H1 (cell line): ENCODE results near the gene KDM5A. TPM values are rescaled to one million over a fixed set of nuclear protein-coding genes. Genes with fewer than 3 reads are reported as not detected.

ENCODE experiments used
- CTCF ChIA-PET: fragments of 300-600 bp; sonication (Branson Sonifier 250); formaldehyde crosslinking; loops from one replicate; lab custom pipeline; 2021; ENCODE audit not compliant: partially characterized antibody; lab: Charles Lee
- POLR2A ChIA-PET: fragments of 300-600 bp; sonication (Branson Sonifier 250); formaldehyde crosslinking; loops from one replicate; lab custom pipeline; 2021; ENCODE audit warnings: inconsistent platforms; ENCODE audit not compliant: partially characterized antibody; lab: Charles Lee
- DNase-seq, 2 experiments: peaks; one replicate each; pipeline versions ENCODE4 v3.0.0 to v3.0.0-alpha.2; 2010 to 2022; ENCODE audit warnings: low spot score in 2 of 2, low read depth in 1 of 2, mixed read lengths in 1 of 2
- FAIRE-seq: peaks from 2 replicates; lab custom pipeline; 2011; peaks lifted over from hg19 to GRCh38; lab: Jason Lieb, UNC
- H2AFZ ChIP-seq: 2 replicates; pipeline ENCODE4 v1.8.1; 2012; ENCODE audit warnings: low read length, inconsistent platforms
- H2AK5ac ChIP-seq: 2 replicates; pipeline ENCODE4 v1.6.1; 2013; ENCODE audit warnings: low read depth, low read length
- H2BK120ac ChIP-seq: replicated peaks from 2 replicates; pipeline ENCODE3; 2013; ENCODE audit warnings: low read depth, low read length, inconsistent platforms
- H2BK12ac ChIP-seq: 2 replicates; pipeline ENCODE4 v1.6.1; 2013; ENCODE audit warnings: low read depth, low read length
- H2BK15ac ChIP-seq: 2 replicates; pipeline ENCODE4 v1.6.1; 2013; ENCODE audit warnings: low read length
- H2BK20ac ChIP-seq: 2 replicates; pipeline ENCODE4 v1.6.1; 2013; ENCODE audit warnings: low read length
- H2BK5ac ChIP-seq: 2 replicates; pipeline ENCODE4 v1.6.1; 2013; ENCODE audit warnings: low read depth, low read length
- H3K14ac ChIP-seq: 2 replicates; pipeline ENCODE4 v1.6.1; 2013; ENCODE audit warnings: inconsistent platforms; ENCODE audit not compliant: insufficient read length
- H3K18ac ChIP-seq: 2 replicates; pipeline ENCODE4 v1.6.1; 2013; ENCODE audit warnings: low read length; ENCODE audit errors: extremely low read depth
- H3K23ac ChIP-seq: 2 replicates; pipeline ENCODE4 v1.6.1; 2013; ENCODE audit warnings: inconsistent platforms; ENCODE audit not compliant: insufficient read length
- H3K23me2 ChIP-seq: 2 replicates; pipeline ENCODE4 v1.6.1; 2013; ENCODE audit warnings: low read depth, low read length
- H3K27ac ChIP-seq: 2 replicates; pipeline ENCODE4 v1.6.1; 2011; ENCODE audit warnings: low read depth, low read length, inconsistent platforms
- H3K27me3 ChIP-seq, 4 experiments: replicated peaks in 1 of 4; 1 replicate in 1 of 4; 2 replicates in 3 of 4; pipeline versions ENCODE4 v1.6.1 to v1.8.1; 2011 to 2013; ENCODE audit warnings: low read length in 3 of 4, mild to moderate bottlenecking in 3 of 4, inconsistent platforms in 2 of 4, mixed read lengths in 2 of 4, moderate library complexity in 1 of 4; ENCODE audit not compliant: control insufficient read depth in 3 of 4, insufficient read depth in 3 of 4; ENCODE audit errors: extremely low read depth in 1 of 4
- H3K36me3 ChIP-seq, 4 experiments: 2 replicates each; pipeline versions ENCODE4 v1.6.1 to v1.8.1; 2011 to 2013; ENCODE audit warnings: mild to moderate bottlenecking in 4 of 4, low read length in 3 of 4, moderate library complexity in 2 of 4, control low read depth in 1 of 4, inconsistent platforms in 1 of 4; ENCODE audit not compliant: insufficient read depth in 4 of 4, control insufficient read depth in 2 of 4
- H3K4ac ChIP-seq: replicated peaks from 2 replicates; pipeline ENCODE3; 2013; ENCODE audit warnings: low read length, low read depth, mixed read lengths, inconsistent platforms; ENCODE audit not compliant: insufficient read length
- H3K4me1 ChIP-seq, 4 experiments: replicated peaks in 1 of 4; 1 replicate in 1 of 4; 2 replicates in 3 of 4; pipeline versions ENCODE4 v1.6.1 to v1.8.1; 2011 to 2013; ENCODE audit warnings: low read length in 3 of 4, inconsistent platforms in 2 of 4, mixed read lengths in 1 of 4; ENCODE audit not compliant: insufficient read depth in 4 of 4, control insufficient read depth in 3 of 4
- H3K4me2 ChIP-seq, 2 experiments: 2 replicates each; pipeline versions ENCODE4 v1.6.1 to v1.8.1; 2011 to 2013; ENCODE audit warnings: low read depth in 2 of 2, low read length in 2 of 2, control low read depth in 1 of 2, inconsistent platforms in 1 of 2, mild to moderate bottlenecking in 1 of 2; ENCODE audit not compliant: insufficient read depth in 1 of 2
- H3K4me3 ChIP-seq, 4 experiments: fragments of 200-600, 300-600 bp in 1 of 4; sonication (generic), shearing (Covaris generic), sonication (Bioruptor Twin) in 1 of 4; 2 replicates each; pipeline versions ENCODE4 v1.5.1 to v1.8.1; 2011 to 2016; ENCODE audit warnings: low read length in 4 of 4, low read depth in 3 of 4, control low read depth in 2 of 4, inconsistent platforms in 2 of 4, mild to moderate bottlenecking in 2 of 4, mixed read lengths in 1 of 4, moderate library complexity in 1 of 4; ENCODE audit not compliant: insufficient read depth in 2 of 4; ENCODE audit errors: extremely low read depth in 1 of 4
- H3K56ac ChIP-seq: replicated peaks from 2 replicates; pipeline ENCODE3; 2013; ENCODE audit warnings: low read depth, mild to moderate bottlenecking, mixed read lengths, low read length, inconsistent platforms; ENCODE audit not compliant: insufficient read length
- H3K79me1 ChIP-seq: 2 replicates; pipeline ENCODE4 v1.6.1; 2013; ENCODE audit warnings: low read depth, low read length, control low read depth
- H3K79me2 ChIP-seq, 2 experiments: 2 replicates each; pipeline versions ENCODE4 v1.6.1 to v1.8.1; 2012 to 2013; ENCODE audit warnings: low read length in 2 of 2, mild to moderate bottlenecking in 2 of 2, inconsistent platforms in 1 of 2; ENCODE audit not compliant: insufficient read depth in 2 of 2, control insufficient read depth in 1 of 2
- H3K9ac ChIP-seq, 4 experiments: replicated peaks in 1 of 4; 1 replicate in 1 of 4; 2 replicates in 3 of 4; pipeline versions ENCODE4 v1.6.1 to v1.8.1; 2011 to 2013; ENCODE audit warnings: low read depth in 3 of 4, low read length in 3 of 4, control low read depth in 2 of 4, mild to moderate bottlenecking in 2 of 4, moderate library complexity in 2 of 4, inconsistent platforms in 1 of 4; ENCODE audit errors: extremely low read depth in 1 of 4
- H3K9me3 ChIP-seq, 2 experiments: 2 replicates each; pipeline versions ENCODE4 v1.6.1 to v1.8.1; 2012 to 2013; ENCODE audit warnings: mild to moderate bottlenecking in 2 of 2, moderate library complexity in 2 of 2, control low read depth in 1 of 2, inconsistent platforms in 1 of 2, low read depth in 1 of 2, low read length in 1 of 2, mixed read lengths in 1 of 2; ENCODE audit not compliant: insufficient read depth in 2 of 2
- H4K20me1 ChIP-seq, 2 experiments: replicated peaks in 1 of 2; 2 replicates each; pipeline versions ENCODE3 to v1.8.1; 2011 to 2013; ENCODE audit warnings: inconsistent platforms in 2 of 2, low read length in 2 of 2, mild to moderate bottlenecking in 1 of 2; ENCODE audit not compliant: insufficient read depth in 2 of 2, control insufficient read depth in 1 of 2
- H4K5ac ChIP-seq: 2 replicates; pipeline ENCODE4 v1.6.1; 2013; ENCODE audit warnings: low read length, low read depth, mixed read lengths, inconsistent platforms; ENCODE audit not compliant: insufficient read length
- H4K8ac ChIP-seq: 2 replicates; pipeline ENCODE4 v1.8.0; 2013; ENCODE audit warnings: mild to moderate bottlenecking, moderate library complexity, low read length, inconsistent platforms; ENCODE audit not compliant: insufficient read depth; ENCODE audit errors: extremely low read depth
- H4K91ac ChIP-seq: replicated peaks from 2 replicates; pipeline ENCODE3; 2013; ENCODE audit warnings: low read length, mixed read lengths, inconsistent platforms; ENCODE audit not compliant: insufficient read length
- ASH2L ChIP-seq: fragments of 200-600, 300-600 bp; sonication (generic); IDR thresholded peaks from one replicate; pipeline ENCODE4 v1.7.1; 2017; ENCODE audit warnings: low read length
- CBX8 ChIP-seq: fragments of 300-800, 300-1000 bp; sonication (generic); IDR thresholded peaks from 2 replicates; pipeline ENCODE4 v1.7.1; 2016; ENCODE audit warnings: low read depth, low read length, borderline replicate concordance
- EP300 ChIP-seq, 2 experiments: IDR thresholded peaks; 1 replicate in 1 of 2; 2 replicates in 1 of 2; pipeline ENCODE4 v1.6.1; 2011 to 2012; ENCODE audit warnings: low read depth in 2 of 2, low read length in 2 of 2, mild to moderate bottlenecking in 2 of 2, borderline replicate concordance in 1 of 2, inconsistent platforms in 1 of 2, moderate library complexity in 1 of 2
- FOSL1 ChIP-seq: IDR thresholded peaks from 2 replicates; pipeline ENCODE4 v1.6.1; 2011; ENCODE audit warnings: mild to moderate bottlenecking, low read depth, low read length, moderate library complexity; ENCODE audit not compliant: insufficient read depth
- GABPA ChIP-seq: IDR thresholded peaks from 2 replicates; pipeline ENCODE4 v1.6.1; 2011; ENCODE audit warnings: mild to moderate bottlenecking, low read length, moderate library complexity, borderline replicate concordance; ENCODE audit not compliant: insufficient read depth
- JUN ChIP-seq: IDR thresholded peaks from 2 replicates; pipeline ENCODE4 v1.6.1; 2011; ENCODE audit warnings: low read depth, mild to moderate bottlenecking, improper control_type of control experiment, low read length
- KDM1A ChIP-seq: fragments of 200-600, 300-600 bp; sonication (generic); IDR thresholded peaks from 2 replicates; pipeline ENCODE4 v1.7.1; 2016; ENCODE audit warnings: mild to moderate bottlenecking, low read length, borderline replicate concordance
- NANOG ChIP-seq: IDR thresholded peaks from 2 replicates; pipeline ENCODE4 v1.6.1; 2011; ENCODE audit warnings: low read length, low read depth, mild to moderate bottlenecking, inconsistent platforms; ENCODE audit not compliant: insufficient read depth, poor library complexity, severe bottlenecking
- POLR2AphosphoS5 ChIP-seq: IDR thresholded peaks from 2 replicates; pipeline ENCODE4 v1.6.1; 2011; ENCODE audit warnings: low read depth, low read length
- RAD21 ChIP-seq, 2 experiments: IDR thresholded peaks in 1 of 2; conservative IDR thresholded peaks in 1 of 2; 2 replicates each; pipeline ENCODE4 v1.6.1; 2011; ENCODE audit warnings: low read depth in 2 of 2, low read length in 2 of 2, improper control_type of control experiment in 1 of 2, inconsistent platforms in 1 of 2, mild to moderate bottlenecking in 1 of 2, moderate library complexity in 1 of 2
- RBBP5 ChIP-seq: IDR thresholded peaks from 2 replicates; pipeline ENCODE4 v1.7.1; 2012; ENCODE audit warnings: low read depth, mild to moderate bottlenecking, inconsistent platforms, low read length, moderate library complexity, borderline replicate concordance
- RFX5 ChIP-seq: IDR thresholded peaks from 2 replicates; pipeline ENCODE4 v1.6.1; 2011; ENCODE audit warnings: low read depth, low read length, improper control_type of control experiment, borderline replicate concordance
- WGBS, 2 experiments: shearing (Covaris generic) in 1 of 2; methylation state at CpG; one replicate each; pipeline versions ENCODE4 v1.1.6 to v1.1.7; 2013 to 2015; ENCODE audit warnings: low lambda C conversion rate in 2 of 2, mixed read lengths in 2 of 2, inconsistent platforms in 1 of 2, low coverage in 1 of 2, missing lambda C conversion rate in 1 of 2; ENCODE audit not compliant: insufficient replicate concordance in 2 of 2, insufficient coverage in 1 of 2, insufficient read length in 1 of 2; ENCODE audit errors: extremely low coverage in 1 of 2, missing lambda C conversion rate in 1 of 2; 5-methylcytosine and 5-hydroxymethylcytosine counted together
- polyA plus RNA-seq, 7 experiments: library from polyadenylated mRNA; depleted of rRNA in 3 of 7; stranded (reverse) in 5 of 7; unstranded in 2 of 7; fragments of >200 nt in 5 of 7; fragments of 200-250 nt in 2 of 7; gene quantifications; 1 replicate in 5 of 7; 2 replicates in 1 of 7; 4 replicates in 1 of 7; pipeline versions ENCODE4 v1.2.1 to v1.2.3, GENCODE V29; 2011 to 2013; ENCODE audit warnings: missing spikeins in 2 of 7, mixed read lengths in 2 of 7
- total RNA-seq: library from RNA; stranded (reverse); fragmentation: NEBNext Ultra II Directional; extraction: Animal tissue kit (Norgen Biotek cat#: 25700); gene quantifications from 2 replicates; pipeline ENCODE4 v1.2.1, GENCODE V29; 2021
- TF ChIP-seq, protein P1 (sequence below): IDR thresholded peaks from 2 replicates; pipeline ENCODE4 v1.6.1; 2011; ENCODE audit warnings: low read depth, mild to moderate bottlenecking, low read length; ENCODE audit not compliant: insufficient read depth

KDM5A gene
- total and polyA plus RNA-seq, 2 of the 8 experiments (the other 6 are each of a cell fraction or from before 2014, with no cell fraction given): 6.3 to 36.9 TPM

DNA sequence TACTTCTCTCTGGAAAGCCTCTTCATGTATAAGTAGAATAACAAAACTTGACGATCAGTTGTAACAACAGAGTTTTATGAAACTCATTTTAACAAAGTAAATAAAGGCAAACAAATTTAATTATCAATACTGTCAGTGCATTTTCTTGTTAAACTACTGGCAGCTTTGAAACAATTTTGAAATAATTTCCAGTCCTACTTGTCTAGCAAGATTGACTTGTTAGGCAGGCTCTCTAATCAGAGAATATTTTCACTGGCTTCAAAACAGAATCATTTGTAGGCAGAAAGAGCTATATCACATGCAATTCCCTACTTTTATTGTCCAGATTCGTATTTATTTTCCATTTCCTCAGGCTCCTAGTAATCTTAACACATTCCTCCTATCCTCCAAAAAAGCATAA lies 80.6 kb downstream of the KDM5A start:
- Histone ChIP-seq H3K9ac (no peak overlapping the region), H3K4me2 (no peak overlapping the region), H2AK5ac (no peak overlapping the region), H3K79me1 (no peaks in the 10 kb centered on the region), H2BK15ac (no peak overlapping the region), H3K27ac (no peak overlapping the region), H3K4me1 (no peaks in the 10 kb centered on the region), H2BK120ac (no peak overlapping the region), H3K23ac (no peak overlapping the region), H4K8ac (no peak overlapping the region), H3K36me3 (peaks cover 7 to 56% (median 39%) of the 10 kb centered on the region in 4 experiments), H3K27me3 (no peaks in the 10 kb centered on the region), H3K18ac (no peak overlapping the region), H2BK12ac (no peak overlapping the region), H2AFZ (no peak overlapping the region), H2BK20ac (no peak overlapping the region), H3K9me3 (no peaks in the 10 kb centered on the region), H3K4ac (no peak overlapping the region), H3K79me2 (no peaks in the 10 kb centered on the region), H4K91ac (no peak overlapping the region), H3K23me2 (no peaks in the 10 kb centered on the region), H3K56ac (no peak overlapping the region), H2BK5ac (no peak overlapping the region), H4K20me1 (peaks cover 0 to 3% of the 10 kb centered on the region in 2 experiments), H3K14ac (no peak overlapping the region), H3K4me3 (no peak overlapping the region), H4K5ac (no peak overlapping the region)
- WGBS, 2 experiments: 86% methylated on average over 2 of the region's 2 CpGs; no CpG with 5 or more reads in 1 of the 2 experiments
- POLR2A ChIA-PET: no interaction called here
- DNase-seq (no peak), FAIRE-seq (no peak)
- CTCF ChIA-PET: interaction anchor here (0.7 kb wide), 1 partner anchor 29 kb away, joined by 4 read pairs; no protein-coding TSS in a partner anchor
- no peak for TF ChIP-seq EP300 (IDR thresholded peaks at IDR 0.05; ENCODE audit: borderline replicate concordance in 1 of 2, low read depth in 2 of 2, low read length in 2 of 2)
- no peak for TF ChIP-seq JUN
- no peak for TF ChIP-seq RAD21 (IDR thresholded peaks at IDR 0.05 in 1 of 2, conservative IDR thresholded peaks at IDR 0.05 in 1 of 2; ENCODE audit: low read depth in 2 of 2, low read length in 2 of 2)
- TF ChIP-seq CBX8: no peak
- no peak for TF ChIP-seq RFX5
- TF ChIP-seq KDM1A: no peak
- no peak for TF ChIP-seq GABPA
- no peak for TF ChIP-seq FOSL1
- TF ChIP-seq, protein P1, sequence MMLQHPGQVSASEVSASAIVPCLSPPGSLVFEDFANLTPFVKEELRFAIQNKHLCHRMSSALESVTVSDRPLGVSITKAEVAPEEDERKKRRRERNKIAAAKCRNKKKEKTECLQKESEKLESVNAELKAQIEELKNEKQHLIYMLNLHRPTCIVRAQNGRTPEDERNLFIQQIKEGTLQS: no peak
- TF ChIP-seq ASH2L: no peak
- TF ChIP-seq RBBP5: no peak
- no peak for TF ChIP-seq NANOG
- no peak for TF ChIP-seq POLR2AphosphoS5
